GM12874 (cell line): ENCODE data around the gene RPS15.

Experiments
- CTCF ChIP-seq: IDR thresholded peaks from 2 replicates; pipeline ENCODE4 v1.5.1; 2011; ENCODE audit warnings: low read depth, mild to moderate bottlenecking, control low read depth, low read length, moderate library complexity; ENCODE audit not compliant: insufficient read depth

Gene RPS15

DNA sequence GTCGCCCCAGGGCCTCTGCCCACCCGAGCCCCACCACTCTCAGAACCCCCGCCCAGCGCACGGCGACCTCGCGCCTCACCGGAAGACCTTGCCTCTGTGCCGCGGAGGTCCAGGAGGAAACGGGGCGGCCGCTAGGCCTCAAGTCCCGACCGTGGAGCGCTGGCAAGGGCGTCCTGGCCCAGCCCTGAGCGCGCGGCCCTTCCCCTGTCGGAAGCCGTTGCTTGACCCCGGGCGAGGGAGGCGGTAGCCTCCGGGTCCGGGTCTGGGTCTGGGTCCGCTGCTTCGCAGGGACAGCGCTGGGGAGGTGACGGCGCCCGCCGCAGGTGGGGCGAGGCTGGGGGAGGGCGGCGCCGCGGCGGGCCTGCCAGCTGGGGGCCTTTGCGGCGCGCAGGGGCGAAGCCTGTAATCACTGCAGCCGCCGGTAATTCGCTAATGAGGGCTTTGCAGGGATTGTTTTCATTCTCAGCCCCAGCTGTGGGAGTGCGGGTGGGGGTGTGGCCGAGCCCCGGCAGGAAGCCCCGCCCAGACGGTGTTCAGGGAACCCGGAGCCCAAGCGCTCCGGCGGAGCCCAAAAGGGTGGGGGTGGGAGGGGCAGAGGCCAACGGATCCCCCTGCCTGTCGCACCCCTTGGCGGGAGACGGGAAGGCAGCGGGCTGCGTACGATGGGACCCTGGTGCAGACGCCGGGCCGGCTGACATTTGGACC lies 32.3 kb downstream of the RPS15 start:
- no peak for TF ChIP-seq CTCF

DNA sequence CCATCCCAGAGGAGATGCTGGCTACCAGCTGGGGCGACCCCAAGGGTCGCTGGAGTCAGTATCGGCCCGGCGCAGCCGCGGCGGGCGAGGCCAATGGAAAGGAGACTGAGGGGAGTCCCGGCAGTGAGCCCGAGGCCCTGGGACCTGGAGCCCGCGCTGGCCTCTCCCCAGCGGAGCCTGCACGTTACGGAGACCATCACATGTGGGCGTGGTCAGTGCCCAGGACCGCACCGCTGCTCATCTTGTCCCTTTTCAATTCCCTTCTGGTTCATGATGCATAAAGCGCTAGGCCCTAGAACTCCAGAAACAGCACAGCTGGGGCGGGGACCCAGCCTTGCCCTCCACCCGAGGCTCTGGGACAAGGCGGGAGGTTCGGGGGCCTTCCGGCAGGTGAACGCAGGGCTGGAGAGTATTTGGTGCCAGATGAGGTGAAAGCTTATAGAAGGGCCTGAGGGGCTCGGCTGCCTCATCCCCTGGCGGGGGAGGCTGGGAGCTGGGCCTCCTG lies 32.9 kb downstream of the RPS15 start:
- TF ChIP-seq CTCF: no peak

- TF ChIP-seq CTCF: no peak
These were observed 33.4 kb downstream of the RPS15 start for GRCh38 chr19:1471515-1472160.

GRCh38 chr19:1472231-1473084 lies 34.3 kb downstream of the RPS15 start:
- no peak for TF ChIP-seq CTCF

GRCh38 chr19:1473085-1473851 lies 35.1 kb downstream of the RPS15 start:
- TF ChIP-seq CTCF: no peak

GRCh38 chr19:1474011-1474764 lies 36.0 kb downstream of the RPS15 start:
- no peak for TF ChIP-seq CTCF
